GM23248 (cell line): Measurements from ENCODE around the gene TBCK. TPM values are rescaled to one million over a fixed set of nuclear protein-coding genes. Genes with fewer than 3 reads are reported as not detected.

Source experiments
- DNase-seq: peaks from one replicate; pipeline ENCODE4 v3.0.0-alpha.2; 2015
- H2AFZ ChIP-seq: fragments of 200-600 bp; sonication (generic); 2 replicates; pipeline ENCODE4 v1.6.1; 2016; ENCODE audit warnings: antibody characterized with exemption
- H3F3A ChIP-seq: fragments of 200-600 bp; sonication (generic); 2 replicates; pipeline ENCODE4 v1.6.1; 2016; ENCODE audit warnings: mild to moderate bottlenecking, antibody characterized with exemption, mixed run types; ENCODE audit not compliant: insufficient read depth
- H3K27ac ChIP-seq: fragments of 200-600 bp; sonication (generic); 2 replicates; pipeline ENCODE4 v1.5.1; 2016; ENCODE audit warnings: mild to moderate bottlenecking
- H3K27me3 ChIP-seq: fragments of 200-600 bp; sonication (generic); replicated peaks from 2 replicates; pipeline ENCODE4 v1.6.1; 2016; ENCODE audit warnings: mild to moderate bottlenecking; ENCODE audit not compliant: insufficient read depth
- H3K36me3 ChIP-seq: fragments of 200-600 bp; sonication (generic); 2 replicates; pipeline ENCODE4 v1.6.1; 2016; ENCODE audit warnings: low read depth, mild to moderate bottlenecking
- H3K4me1 ChIP-seq: fragments of 200-600 bp; sonication (generic); 2 replicates; pipeline ENCODE4 v1.6.1; 2016; ENCODE audit warnings: mild to moderate bottlenecking; ENCODE audit not compliant: insufficient read depth
- H3K4me2 ChIP-seq: fragments of 200-600 bp; sonication (generic); one replicate; pipeline ENCODE4 v1.6.1; 2016; ENCODE audit warnings: mild to moderate bottlenecking; ENCODE audit not compliant: unreplicated experiment
- H3K4me3 ChIP-seq: fragments of 200-600 bp; sonication (generic); 2 replicates; pipeline ENCODE4 v1.5.1; 2016; ENCODE audit warnings: mild to moderate bottlenecking
- H3K79me2 ChIP-seq: fragments of 200-600 bp; sonication (generic); 2 replicates; pipeline ENCODE4 v1.6.1; 2016; ENCODE audit warnings: mild to moderate bottlenecking; ENCODE audit not compliant: insufficient read depth
- H3K9ac ChIP-seq: fragments of 200-600 bp; sonication (generic); 2 replicates; pipeline ENCODE4 v1.6.1; 2016; ENCODE audit warnings: mild to moderate bottlenecking
- H3K9me2 ChIP-seq: fragments of 200-600 bp; sonication (generic); 2 replicates; pipeline ENCODE4 v1.6.1; 2016; ENCODE audit warnings: mixed run types, mild to moderate bottlenecking, moderate library complexity; ENCODE audit not compliant: insufficient read depth
- H3K9me3 ChIP-seq: fragments of 200-600 bp; sonication (generic); one replicate; pipeline ENCODE4 v1.6.1; 2017; ENCODE audit warnings: low read depth
- H4K20me1 ChIP-seq: fragments of 200-600 bp; sonication (generic); 2 replicates; pipeline ENCODE4 v1.6.0; 2016; ENCODE audit not compliant: insufficient read depth
- EZH2 ChIP-seq: fragments of 200-600 bp; sonication (generic); IDR thresholded peaks from 2 replicates; pipeline ENCODE4 v1.6.1; 2018; ENCODE audit warnings: antibody characterized with exemption, mild to moderate bottlenecking; ENCODE audit not compliant: insufficient read depth, poor library complexity, severe bottlenecking
- EZH2phosphoT487 ChIP-seq: fragments of 200-600 bp; sonication (generic); IDR thresholded peaks from 2 replicates; pipeline ENCODE4 v1.6.1; 2018; ENCODE audit warnings: antibody characterized with exemption, moderate library complexity, mild to moderate bottlenecking, low read depth; ENCODE audit not compliant: insufficient read depth
- whole genome bisulfite sequencing, 2 experiments: methylation state at CpG; one replicate each; pipeline ENCODE4 v1.1.6; 2015 to 2017; ENCODE audit warnings: low lambda C conversion rate in 2 of 2, low coverage in 1 of 2; ENCODE audit errors: missing lambda C conversion rate in 2 of 2; 5-methylcytosine and 5-hydroxymethylcytosine counted together
- in situ Hi-C: fragments of 300-500 bp; cut with MboI; formaldehyde crosslinking; loops from 2 replicates; pipeline ENCODE4 v1.15.0; 2020
- polyA plus RNA-seq: library from polyadenylated mRNA; unstranded; fragments of >200 nt; fragmentation: Nextera tagmentation; extraction: Ambion mirVana; gene quantifications from 2 replicates; pipeline ENCODE4 v1.2.1, GENCODE V29; 2016
- total RNA-seq: library from RNA; depleted of rRNA; stranded (reverse); fragments of >200 nt; shearing (Covaris generic); gene quantifications from 2 replicates; pipeline ENCODE4 v1.2.3, GENCODE V29; 2014

TBCK gene
- total and polyA plus RNA-seq, 2 experiments from 2014 or later: 35.2 to 45.8 TPM

- Histone ChIP-seq H3K36me3 (peaks cover 11% of the 10 kb centered on the region), H4K20me1 (no peaks in the 10 kb centered on the region), H3K9me2 (no peaks in the 10 kb centered on the region), H3K4me1 (no peaks in the 10 kb centered on the region), H3K9ac (no peak overlapping the region), H3K27me3 (no peaks in the 10 kb centered on the region), H3K4me2 (no peak overlapping the region), H3K9me3 (no peaks in the 10 kb centered on the region), H3K4me3 (no peak overlapping the region), H3K79me2 (no peaks in the 10 kb centered on the region), H3K27ac (no peak overlapping the region), H3F3A (no peaks in the 10 kb centered on the region), H2AFZ (no peak overlapping the region)
- 98 to 100% methylated on average over 1 of the region's 1 CpG for WGBS, 2 experiments
- in situ Hi-C loops: no loop called here
- DNase-seq: no peak
- no peak for TF ChIP-seq EZH2phosphoT487
- no peak for TF ChIP-seq EZH2
Observed at GRCh38 chr4:106194801-106195200, 121.2 kb downstream of the TBCK start.

GRCh38 chr4:106192131-106192530 lies 123.9 kb downstream of the TBCK start:
- Histone ChIP-seq H3K27ac (no peak overlapping the region), H3K9ac (no peak overlapping the region), H3K79me2 (no peaks in the 10 kb centered on the region), H3K36me3 (peaks cover 16% of the 10 kb centered on the region), H3K4me2 (no peak overlapping the region), H4K20me1 (no peaks in the 10 kb centered on the region), H3F3A (no peaks in the 10 kb centered on the region), H3K4me1 (no peaks in the 10 kb centered on the region), H3K4me3 (no peak overlapping the region), H3K9me2 (no peaks in the 10 kb centered on the region), H3K27me3 (no peaks in the 10 kb centered on the region), H3K9me3 (no peaks in the 10 kb centered on the region), H2AFZ (no peak overlapping the region)
- DNase-seq: no peak
- no peak for TF ChIP-seq EZH2
- TF ChIP-seq EZH2phosphoT487: no peak
- 96 to 100% methylated on average over 1 of the region's 1 CpG for WGBS, 2 experiments
- in situ Hi-C loops: no loop called here

DNA sequence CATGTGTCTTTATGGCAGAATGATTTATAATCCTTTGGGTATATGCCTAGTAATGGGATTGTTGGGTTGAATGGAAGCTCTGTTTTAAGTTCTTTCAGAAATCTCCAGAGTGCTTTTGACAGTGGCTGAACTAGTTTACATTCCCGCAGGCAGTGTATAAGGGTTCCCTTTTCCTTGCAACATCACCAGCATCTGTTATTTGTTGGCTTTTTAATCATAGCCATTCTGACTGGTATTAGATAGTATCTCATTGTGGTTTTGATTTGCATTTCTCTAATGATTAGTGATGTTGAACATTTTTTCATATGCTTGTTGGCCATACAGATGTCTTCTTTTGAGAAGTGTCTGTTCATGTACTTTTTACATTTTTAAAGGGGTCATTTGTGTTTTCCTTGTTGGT lies 129.8 kb downstream of the TBCK start:
- no peak overlapping the region for H2AFZ ChIP-seq
- no peaks in the 10 kb centered on the region for H3K79me2 ChIP-seq
- H3K36me3 ChIP-seq: peaks cover 12% of the 10 kb centered on the region
- in situ Hi-C loops: no loop called here
- no peaks in the 10 kb centered on the region for H3F3A ChIP-seq
- no peaks in the 10 kb centered on the region for H4K20me1 ChIP-seq
- no peaks in the 10 kb centered on the region for H3K9me3 ChIP-seq
- TF ChIP-seq EZH2 (no peak), EZH2phosphoT487 (no peak)
- H3K27me3 ChIP-seq: no peaks in the 10 kb centered on the region
- no peak overlapping the region for H3K4me2 ChIP-seq
- DNase-seq: no peak
- no peak overlapping the region for H3K27ac ChIP-seq
- no peaks in the 10 kb centered on the region for H3K9me2 ChIP-seq
- H3K4me3 ChIP-seq: no peak overlapping the region
- no peak overlapping the region for H3K9ac ChIP-seq
- no peaks in the 10 kb centered on the region for H3K4me1 ChIP-seq
- WGBS, 2 experiments: 93 to 100% methylated on average over 1 of the region's 1 CpG

- no peaks in the 10 kb centered on the region for H3K79me2 ChIP-seq
- no peak overlapping the region for H3K4me3 ChIP-seq
- in situ Hi-C loops: no loop called here
- peaks cover 10% of the 10 kb centered on the region; the same call in 1 of the 2 replicates for H3K36me3 ChIP-seq
- H4K20me1 ChIP-seq: no peaks in the 10 kb centered on the region
- no peaks in the 10 kb centered on the region for H3K27me3 ChIP-seq
- no peaks in the 10 kb centered on the region for H3F3A ChIP-seq
- no peaks in the 10 kb centered on the region for H3K4me1 ChIP-seq
- no peak overlapping the region for H3K4me2 ChIP-seq
- no peak overlapping the region for H3K9ac ChIP-seq
- no peak overlapping the region for H2AFZ ChIP-seq
- H3K27ac ChIP-seq: no peak overlapping the region
- H3K9me2 ChIP-seq: no peaks in the 10 kb centered on the region
- TF ChIP-seq EZH2phosphoT487 (no peak), EZH2 (no peak)
- DNase-seq: no peak
- no peaks in the 10 kb centered on the region for H3K9me3 ChIP-seq
Observed at GRCh38 chr4:106183551-106183950, 132.5 kb downstream of the TBCK start.

GRCh38 chr4:106172861-106173260 lies 143.1 kb downstream of the TBCK start:
- Histone ChIP-seq H3K9ac (no peak overlapping the region), H3K9me3 (no peaks in the 10 kb centered on the region), H3K36me3 (0 out of 2 replicates have a peak, but pooled peaks cover 5% of the 10 kb centered on the region), H2AFZ (no peak overlapping the region), H3K27me3 (no peaks in the 10 kb centered on the region), H3K27ac (no peak overlapping the region), H3K4me2 (no peak overlapping the region), H3K9me2 (no peaks in the 10 kb centered on the region), H3K4me1 (no peaks in the 10 kb centered on the region), H4K20me1 (no peaks in the 10 kb centered on the region), H3F3A (0 out of 2 replicates have a peak, but pooled peaks cover 5% of the 10 kb centered on the region), H3K79me2 (no peaks in the 10 kb centered on the region), H3K4me3 (no peak overlapping the region)
- no peak for DNase-seq
- TF ChIP-seq EZH2 (no peak), EZH2phosphoT487 (no peak)
- in situ Hi-C loops: no loop called here
